GM19238 (cell line): ENCODE measurements around the gene ANXA6.
"Not testable (repeated sequence)": the region's sequence is repeated elsewhere in the genome, so short reads cannot be mapped to it uniquely, and the experiment has no call there.

Experiments used
- DNase-seq: peaks from one replicate; pipeline ENCODE4 v3.0.0; 2011; ENCODE audit warnings: low spot score; ENCODE audit not compliant: insufficient read length

Gene ANXA6

DNA sequence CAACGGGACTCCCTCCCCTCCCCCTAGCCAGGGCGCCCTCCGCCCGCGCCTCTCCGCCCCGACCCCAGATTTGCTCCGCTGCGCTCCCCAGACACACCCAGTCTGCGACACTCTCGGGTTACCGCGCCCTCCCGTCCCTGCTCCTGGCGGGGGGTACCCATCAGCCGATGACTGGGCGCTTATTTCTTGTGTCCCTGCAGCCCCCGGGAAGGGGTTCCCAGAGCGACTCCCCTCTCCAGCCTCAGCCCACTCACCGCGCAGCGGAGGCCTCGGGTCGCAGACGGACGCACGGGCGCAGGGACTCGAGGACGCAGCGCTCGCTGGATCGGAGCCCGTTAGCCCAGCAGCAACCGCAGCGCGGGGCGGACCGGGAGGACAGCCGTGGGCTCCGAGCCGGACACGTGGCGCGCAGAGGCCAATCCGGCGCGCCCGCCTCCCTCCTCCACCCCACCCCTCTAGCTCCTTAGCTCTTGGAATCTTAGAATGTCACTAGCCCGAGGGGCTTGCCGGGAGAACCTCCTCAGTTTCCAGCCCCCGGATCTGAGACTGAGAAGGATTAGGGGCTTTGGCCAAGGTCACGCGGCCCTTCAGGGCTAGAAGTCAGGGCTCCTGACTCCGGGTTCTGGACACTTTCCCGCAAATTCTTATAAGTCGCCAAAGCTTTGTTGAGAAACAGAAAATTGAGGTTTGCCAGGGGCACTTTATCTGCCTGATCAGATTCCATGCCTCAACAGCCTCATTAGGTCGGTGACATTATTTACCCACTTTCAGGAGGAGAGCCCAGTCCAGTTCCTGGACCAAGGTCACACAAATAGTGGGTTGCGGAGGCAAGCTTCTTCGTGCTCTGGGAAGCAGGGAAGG lies at the start of gene ANXA6:
ANXA6 (minus strand) TSS at position 354 of the 861 bp plus-strand sequence. CDS start 9,878 bp downstream, outside the sequence.
- peak; percentile 63 for DNase-seq

DNA sequence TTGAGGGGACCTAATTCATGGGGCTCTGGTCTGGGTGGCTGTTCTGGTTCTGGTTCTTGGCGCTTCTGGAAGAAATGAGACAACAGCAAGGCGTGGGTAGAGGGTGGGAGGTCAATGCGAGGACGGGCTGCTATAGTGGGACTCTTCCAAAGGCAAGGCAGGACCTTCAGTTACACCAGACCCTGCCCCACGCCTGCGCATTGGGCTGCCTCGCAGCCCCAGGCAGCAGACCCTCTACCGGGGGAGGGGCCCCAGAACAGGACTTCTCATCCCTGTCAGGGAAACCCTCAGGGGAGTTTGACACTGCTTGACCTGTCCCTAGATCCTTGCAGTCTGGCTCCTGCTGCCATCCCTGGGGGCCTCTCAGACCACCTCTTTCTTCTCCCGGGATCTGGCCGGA lies 47.8 kb upstream of the ANXA6 start:
- DNase-seq, result no peak

DNA sequence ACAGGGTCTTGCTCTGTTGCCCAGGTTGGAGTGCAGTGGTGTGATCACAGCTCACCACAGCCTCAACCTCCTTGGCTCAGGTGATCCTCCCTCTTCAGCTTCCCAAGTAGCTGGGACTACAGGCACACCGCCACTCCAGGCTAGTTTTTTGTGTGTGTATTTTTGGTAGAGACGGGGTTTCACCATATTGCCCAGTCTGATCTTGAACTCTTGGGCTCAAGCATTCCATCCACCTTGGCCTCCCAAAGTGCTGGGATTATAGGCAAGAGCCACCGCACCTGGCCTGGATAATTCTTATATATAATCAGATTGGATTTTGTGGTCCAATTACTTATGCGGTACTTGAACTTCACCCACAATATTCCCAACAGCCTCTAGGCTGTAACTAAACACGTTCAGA lies 46.5 kb upstream of the ANXA6 start:
- DNase-seq, result no peak

DNA sequence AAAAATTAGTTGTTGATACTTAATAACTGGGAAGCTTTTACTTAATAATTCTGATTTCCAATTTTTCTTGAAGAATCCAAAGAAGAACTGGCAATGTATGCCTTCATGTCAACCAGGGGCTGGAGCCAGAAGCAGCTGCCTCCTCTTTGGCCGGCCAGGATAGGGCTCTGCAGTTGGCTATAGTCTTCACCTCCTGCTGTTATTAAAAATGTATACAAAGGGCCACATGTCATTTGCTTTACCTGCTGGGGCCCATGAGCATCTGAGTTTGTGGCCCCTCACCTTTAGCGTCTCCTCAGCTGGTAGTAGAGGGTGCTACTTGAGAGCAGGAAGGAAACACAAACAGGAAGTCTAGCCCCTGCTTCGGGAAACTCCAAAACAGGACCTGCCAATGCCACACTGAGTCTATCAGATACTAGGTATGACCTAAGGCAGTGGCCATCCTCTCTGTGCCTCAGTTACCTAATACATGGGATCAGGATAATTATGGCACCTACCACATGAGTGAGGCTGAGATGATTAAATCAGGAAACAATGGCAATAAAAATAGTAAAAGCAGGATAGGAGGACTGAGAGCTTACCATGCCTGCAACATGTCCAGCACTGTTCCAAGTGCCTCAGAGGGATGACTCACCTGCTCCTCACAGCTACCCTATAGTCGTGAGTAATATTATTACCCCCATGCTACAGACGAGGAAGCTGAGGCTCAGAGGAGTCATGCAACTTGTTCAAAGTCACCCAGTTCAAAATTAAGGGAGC lies 45.0 kb upstream of the ANXA6 start:
- DNase-seq, result no peak

DNA sequence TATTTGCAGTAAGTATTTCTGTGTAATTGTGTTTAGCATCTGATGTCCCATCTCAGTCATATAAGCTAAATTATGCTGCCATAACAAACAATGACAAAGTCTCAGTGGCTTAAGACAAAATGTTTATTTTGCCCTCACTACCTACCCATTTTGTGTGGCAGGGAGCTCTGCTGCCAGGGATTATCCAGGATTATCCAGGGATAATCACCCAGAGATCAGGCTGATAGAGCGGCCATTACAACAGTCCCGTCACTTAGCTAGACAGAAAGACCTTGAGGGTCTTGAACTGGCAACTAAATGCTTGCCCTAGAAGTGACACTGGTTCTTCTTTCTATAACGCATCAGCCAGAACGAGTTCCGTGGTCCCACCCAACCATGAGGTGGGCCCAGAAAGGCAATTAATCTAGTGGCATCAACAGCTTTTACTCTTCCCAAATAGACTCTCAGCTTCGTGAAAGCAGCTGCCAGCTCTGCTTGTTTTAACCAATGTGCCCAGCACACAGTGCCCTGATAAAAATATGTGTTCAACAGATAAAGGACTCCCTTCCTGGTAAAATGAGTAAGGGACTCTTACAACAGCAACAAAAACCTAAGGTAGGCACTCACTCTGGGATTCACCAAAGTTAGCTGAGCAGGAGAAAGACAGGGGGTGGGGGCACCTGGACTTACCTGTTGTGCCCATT lies 43.5 kb upstream of the ANXA6 start:
- DNase-seq, result no peak

DNA sequence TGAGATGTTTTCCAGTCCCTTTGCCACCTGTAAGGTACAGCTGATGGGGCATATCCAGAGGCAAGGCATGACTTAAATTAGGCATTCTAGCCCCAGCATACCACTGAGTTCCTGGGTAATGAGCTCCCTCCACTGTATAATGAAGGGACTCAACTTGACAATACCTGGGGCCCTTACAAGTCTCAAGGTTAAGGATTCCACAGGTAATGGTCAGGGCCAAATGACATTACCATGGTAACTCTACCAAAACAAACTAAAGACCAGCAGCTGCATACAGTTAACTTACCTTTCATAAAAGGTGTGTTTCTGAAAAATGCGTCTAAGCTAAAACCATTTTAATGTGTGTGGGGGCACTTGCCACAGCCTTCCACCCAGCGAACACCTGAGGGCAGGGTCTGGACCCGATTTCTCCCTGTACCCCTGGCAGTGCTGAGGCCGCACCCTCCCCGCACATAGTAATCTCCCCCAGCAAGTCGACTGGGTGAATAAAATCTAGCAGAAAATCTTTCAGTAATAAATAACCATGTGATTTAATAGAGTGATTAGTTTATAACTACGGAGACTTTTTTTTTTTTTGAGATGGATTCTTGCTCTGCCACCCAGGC lies 42.1 kb upstream of the ANXA6 start:
- DNase-seq, result no peak

DNA sequence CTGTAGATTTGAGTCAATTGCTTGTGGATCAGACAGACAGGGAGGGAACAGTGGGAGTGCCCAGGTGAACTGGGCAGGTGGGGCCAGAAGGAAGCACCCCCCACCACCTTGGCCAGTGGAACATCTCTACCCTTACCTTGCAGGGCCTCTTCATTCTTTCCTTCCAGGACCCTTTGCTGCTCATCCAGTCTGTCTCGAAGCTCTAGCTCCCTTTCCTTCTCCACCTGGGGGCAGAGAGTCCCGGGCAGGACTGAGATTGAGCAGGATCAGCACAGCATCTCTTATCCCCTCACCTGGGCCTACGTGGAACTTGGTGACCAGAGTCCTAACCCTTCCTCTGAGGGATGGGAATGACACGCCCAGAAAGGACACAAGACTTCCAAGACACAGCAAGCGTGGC lies 41.3 kb upstream of the ANXA6 start:
- no peak for DNase-seq

DNA sequence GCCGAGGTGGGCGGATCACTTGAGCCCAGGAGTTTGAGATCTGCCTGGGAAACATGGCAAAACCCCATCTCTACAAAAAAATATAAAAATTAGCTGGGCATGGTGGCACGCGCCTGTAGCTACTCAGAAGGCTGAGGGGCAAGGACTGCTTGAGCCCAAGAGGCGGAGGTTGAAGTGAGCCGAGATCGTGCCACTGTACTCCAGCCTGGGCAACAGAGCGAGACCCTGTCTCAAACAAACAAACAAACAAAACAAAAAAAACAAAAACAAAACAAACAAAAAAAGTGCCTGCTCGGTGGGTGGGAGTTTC lies 39.7 kb upstream of the ANXA6 start:
- DNase-seq, result not testable (repeated sequence)

DNA sequence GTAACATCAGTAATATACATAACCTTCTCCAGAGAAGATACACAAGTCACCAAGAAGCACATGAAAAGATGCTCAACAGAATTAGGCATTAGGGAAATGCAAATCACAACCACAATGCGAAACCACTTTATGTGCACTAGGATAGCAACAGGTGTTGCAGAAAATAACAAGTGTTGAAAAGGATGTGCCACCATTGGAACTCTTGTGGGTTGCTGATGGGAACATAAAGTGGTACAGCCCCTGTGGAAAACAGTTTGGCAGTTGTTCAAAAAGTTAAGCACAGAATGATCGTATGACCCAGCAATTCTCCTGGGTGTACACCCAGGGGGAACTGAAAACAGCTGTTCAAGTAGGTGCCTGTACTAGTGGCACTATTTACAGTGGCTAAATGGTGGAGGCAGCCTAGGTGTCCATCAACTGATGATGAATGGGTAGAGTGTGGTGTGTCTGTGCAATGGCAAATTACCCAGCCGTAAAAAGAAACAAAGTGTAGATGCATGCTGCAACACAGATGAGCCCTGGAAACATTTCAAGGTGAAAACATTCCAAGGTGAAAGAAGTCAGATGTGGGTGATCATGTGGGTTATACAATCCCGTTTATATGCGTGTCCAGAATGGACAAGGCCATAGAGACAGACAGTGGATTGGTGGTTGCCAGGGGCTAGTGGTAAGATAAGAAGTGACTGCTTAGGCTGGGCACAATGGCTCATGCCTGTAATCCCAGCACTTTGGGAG lies 39.1 kb upstream of the ANXA6 start:
- DNase-seq, result no peak

DNA sequence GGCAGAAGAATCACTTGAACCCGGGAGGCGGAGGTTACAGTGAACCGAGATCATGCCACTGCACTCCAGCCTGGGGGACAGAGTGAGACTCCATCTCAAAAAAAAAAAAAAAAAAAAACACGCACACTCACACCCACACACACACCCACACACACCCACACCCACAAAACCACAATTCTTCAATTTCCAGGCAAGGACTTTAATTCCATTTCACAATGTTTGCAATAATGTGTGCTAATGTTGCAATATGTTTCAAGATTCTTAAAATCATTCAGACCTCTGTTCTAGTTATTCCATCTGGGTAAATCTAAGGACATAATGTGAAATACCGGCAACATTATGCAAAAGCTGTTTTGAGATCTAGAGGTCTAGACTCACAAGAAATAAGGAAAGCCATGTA lies 38.0 kb upstream of the ANXA6 start:
- no peak for DNase-seq

DNA sequence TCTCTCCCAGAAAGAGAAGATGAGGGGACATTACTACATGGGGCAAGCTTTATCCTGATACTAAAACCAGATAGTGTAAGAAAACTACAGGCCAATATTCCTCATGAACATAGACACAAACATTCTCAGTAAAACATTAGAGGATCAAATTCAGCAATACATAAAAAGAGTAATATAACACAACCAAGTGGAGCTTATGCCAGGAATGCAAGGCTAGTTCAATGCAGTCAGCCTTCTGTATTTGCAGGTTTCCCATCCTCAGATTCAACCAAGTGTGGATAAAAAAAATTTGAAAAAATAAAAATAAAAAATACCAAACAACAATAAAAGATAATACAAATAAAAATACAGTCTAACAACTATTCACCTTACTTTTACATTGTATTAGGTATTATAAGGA lies 35.0 kb upstream of the ANXA6 start:
- DNase-seq, result no peak

DNA sequence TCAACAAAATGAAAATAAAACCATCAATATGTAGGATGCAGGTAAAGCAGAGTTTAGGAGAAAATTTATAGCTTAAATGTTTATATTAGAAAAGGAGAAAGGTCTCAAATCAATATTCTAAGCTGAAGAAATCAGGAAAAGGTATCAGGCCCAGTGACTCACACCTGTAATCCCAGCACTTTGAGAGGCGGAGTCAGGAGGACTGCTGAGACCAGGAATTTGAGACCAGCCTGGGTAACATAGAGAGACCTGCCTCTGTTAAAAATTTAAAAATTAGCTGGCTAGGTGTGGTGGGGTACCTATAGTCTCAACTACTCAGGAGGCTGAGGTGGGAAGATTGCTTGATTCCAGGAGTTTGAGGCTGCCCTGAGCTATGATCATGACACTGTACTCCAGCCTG lies 34.1 kb upstream of the ANXA6 start:
- no peak for DNase-seq

DNA sequence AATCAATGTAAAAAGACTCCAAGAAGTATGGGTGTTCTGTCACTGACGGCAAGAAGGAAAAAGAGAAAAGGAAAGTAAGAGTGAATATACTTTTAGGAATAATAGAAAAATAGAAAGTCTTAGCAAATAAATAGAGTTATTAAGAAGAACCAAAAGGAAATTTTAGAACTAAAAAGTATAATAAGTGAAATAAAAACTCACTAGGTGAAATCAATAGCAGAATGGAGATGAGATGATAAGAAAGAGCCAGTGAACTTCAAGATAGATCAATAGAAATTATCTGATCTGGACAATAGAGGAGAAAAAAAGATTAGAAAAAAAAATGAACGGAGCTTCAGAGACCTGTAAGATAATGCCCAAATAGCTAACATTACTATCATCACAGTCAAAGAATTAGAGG lies 31.6 kb upstream of the ANXA6 start:
- DNase-seq, result no peak

DNA sequence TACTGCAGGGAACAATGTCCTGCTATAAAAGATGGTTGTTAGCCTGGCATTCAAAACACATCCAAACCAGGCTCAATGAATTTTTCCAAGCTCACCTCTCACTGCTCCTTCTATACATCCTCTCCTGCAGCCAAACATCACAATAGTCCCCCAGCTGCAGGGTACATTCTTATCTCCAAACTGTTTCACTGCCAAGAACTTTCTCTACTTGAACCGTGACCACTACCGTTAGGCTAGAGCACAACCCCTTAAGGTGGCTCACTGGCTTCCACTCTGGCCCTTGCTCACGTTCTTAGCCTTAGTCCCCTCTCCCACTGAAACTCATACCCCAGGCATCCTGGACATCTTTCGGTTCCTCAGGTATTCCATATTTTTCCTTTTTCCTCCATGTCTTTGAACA lies 29.0 kb upstream of the ANXA6 start:
- no peak for DNase-seq

DNA sequence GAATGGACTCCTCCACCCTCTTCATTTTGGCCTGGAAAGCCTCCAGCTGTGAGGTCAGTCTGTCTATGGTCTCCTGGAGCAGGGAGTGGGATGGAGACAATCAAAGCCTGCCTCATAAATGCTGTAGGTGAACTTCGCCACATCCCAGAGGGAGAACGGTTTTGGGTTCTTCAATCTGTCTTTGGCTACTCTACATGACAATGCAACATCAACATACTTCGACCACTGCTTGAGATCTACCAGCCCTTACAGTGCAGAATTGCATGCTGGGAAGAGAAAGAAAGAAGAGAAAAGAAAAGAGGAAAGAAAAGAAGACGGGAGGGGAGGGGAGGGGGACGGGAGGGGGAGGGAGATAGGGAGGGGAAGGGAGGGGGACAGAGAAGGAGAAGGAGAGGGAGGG lies 28.5 kb upstream of the ANXA6 start:
- DNase-seq, result no peak

DNA sequence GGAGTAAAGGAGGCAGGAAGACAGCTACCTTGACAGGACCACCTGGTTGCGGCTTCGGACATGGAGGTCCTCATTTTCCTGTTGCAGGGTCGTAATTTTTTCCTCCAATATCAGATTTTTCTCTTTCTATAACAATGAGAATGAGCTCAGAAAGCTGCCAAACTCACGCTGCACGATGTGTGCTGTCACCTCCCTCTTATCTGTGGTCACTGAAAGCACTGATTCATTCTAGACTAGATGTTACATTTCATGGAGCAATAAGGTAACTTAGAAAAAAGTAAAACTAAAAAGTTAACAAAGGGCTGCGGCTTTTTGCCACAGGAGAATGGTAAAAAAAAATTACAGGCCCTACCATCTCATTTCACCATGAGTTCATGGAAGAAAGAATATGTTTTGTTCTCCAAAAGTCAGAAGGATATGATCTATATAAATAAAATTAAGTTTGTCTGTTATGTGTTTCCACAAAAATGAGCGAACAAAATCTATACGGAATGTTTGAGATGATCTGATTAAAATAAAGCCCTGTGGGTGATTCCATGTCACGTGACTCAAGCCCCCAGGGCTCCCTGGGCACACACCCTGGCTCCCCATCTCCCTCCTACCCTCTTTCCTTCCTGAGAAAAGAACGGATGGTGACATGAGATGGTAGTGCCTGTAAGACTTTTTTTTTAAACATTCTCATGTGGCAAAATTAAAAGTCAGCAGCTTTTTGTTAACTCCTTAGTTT lies 26.9 kb upstream of the ANXA6 start:
- no peak for DNase-seq

DNA sequence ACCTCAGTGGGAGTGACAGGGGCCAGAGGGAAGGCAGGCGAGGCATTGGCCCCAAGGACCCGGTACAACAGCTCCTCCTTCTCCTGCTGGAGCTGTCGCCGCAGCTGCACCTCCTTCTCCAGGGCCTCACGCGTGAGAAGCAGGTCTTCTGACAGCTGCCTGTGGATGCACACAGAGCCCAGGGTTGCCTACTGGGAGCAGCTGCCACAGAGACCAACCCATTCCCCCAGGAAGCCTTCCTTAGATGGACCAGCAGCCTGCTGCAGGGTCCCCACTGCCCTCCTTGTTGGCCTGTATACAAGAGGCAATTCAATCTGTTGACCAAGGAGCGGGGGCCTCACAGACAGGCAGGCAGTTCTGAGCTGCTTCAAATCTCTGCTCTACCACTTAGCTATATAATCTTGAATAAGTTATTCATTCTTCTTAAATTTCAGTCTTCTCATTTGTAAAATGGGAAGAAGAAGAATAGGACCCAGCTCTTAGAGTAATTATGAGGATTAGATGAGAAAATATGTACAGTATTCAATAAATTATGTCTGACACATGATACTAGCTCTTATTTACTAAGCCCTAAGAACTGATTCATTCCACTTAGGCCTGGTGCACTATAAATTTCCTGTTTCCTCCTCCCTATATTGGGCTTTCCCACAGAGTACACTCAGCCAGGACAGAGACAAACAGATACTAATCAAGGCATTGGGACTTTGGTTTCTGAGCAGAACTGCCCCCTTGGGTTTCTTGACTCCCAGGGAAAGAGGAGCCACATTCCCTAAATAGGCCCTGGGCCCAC lies 26.1 kb upstream of the ANXA6 start:
- no peak for DNase-seq

DNA sequence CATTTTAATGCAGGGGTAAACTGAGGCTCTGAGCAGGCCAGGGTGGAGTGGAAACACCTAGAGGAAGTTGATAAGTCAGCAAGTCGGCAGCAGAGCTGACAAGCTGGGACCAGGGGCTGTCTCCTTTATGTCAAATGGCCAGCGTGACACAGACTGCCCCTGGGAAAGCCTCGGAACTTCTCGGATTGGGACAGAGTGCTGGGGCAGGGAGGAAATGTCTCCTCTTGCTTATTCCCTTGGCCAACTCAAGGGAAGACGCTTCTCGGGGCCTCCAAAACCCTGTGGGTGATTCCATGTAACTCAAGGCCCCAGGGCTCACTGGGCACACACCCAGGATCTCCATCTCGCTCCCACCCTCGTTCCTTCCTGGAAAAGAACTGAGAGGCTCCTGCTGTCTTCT lies 25.4 kb upstream of the ANXA6 start:
- DNase-seq, result no peak

DNA sequence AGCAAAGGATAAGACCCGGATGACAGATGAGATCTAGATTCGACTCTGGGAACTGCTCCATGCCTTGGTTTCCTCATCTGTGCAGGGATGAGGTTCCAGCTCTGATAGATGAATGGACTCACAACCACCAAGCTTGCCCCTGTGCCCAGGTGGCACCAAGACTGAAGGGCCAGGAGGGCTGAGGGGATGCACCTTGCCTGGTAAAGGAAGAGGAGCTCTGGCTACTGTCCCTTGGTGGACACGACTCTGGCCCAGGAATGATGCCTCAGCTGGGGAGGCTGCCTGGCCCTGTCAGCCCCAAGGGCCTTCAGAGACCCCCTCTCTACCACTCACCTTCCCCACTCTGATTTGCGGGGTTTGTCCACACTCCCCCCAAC lies 24.9 kb upstream of the ANXA6 start:
- no peak for DNase-seq
